Fibroblast of lung (primary cell): ENCODE data around the gene ADGRD1.

ENCODE experiments used
- CTCF ChIP-seq, 2 donors: IDR thresholded peaks in 1 of 2; conservative IDR thresholded peaks in 1 of 2; 1 replicate in 1 of 2; 2 replicates in 1 of 2; pipeline ENCODE4 v1.5.1; 2011 to 2012; ENCODE audit warnings: low read length in 2 of 2, control low read depth in 1 of 2, inconsistent platforms in 1 of 2, low read depth in 1 of 2, mild to moderate bottlenecking in 1 of 2
- EZH2 ChIP-seq: IDR thresholded peaks from 2 replicates; pipeline ENCODE4 v1.5.1; 2012; ENCODE audit warnings: low read length, control low read depth, mild to moderate bottlenecking; ENCODE audit errors: missing control alignments

- TF ChIP-seq CTCF (conservative IDR thresholded peaks at IDR 0.05 in 1 of 2, IDR thresholded peaks at IDR 0.05 in 1 of 2; ENCODE audit: low read depth in 1 of 2, low read length in 2 of 2) (no peak), EZH2 (no peak)
Observed at GRCh38 chr12:131133994-131134393, 180.3 kb downstream of the ADGRD1 start.
